Calu3 (cell line): Measurements from ENCODE around the gene LGMN. TPM values are rescaled to one million over a fixed set of nuclear protein-coding genes. Genes with fewer than 3 reads are reported as not detected.

ENCODE experiments used
- BruUV-seq: library from RNA; stranded (reverse); fragments of 400-500 nt; replicated peaks from 2 replicates; lab custom pipeline; 2021; lab: Mats Ljungman, UMichigan
- CTCF ChIA-PET: fragments of 300-600 bp; sonication (Branson Sonifier 250); formaldehyde crosslinking; loops from one replicate; lab custom pipeline; 2022; ENCODE audit warnings: antibody characterized with exemption; lab: Charles Lee
- DNase-seq: peaks from one replicate; pipeline ENCODE4 v3.0.0; 2022
- H3K27ac Mint-ChIP-seq: one replicate; pipeline ENCODE4 v1.8.0; 2022; ENCODE audit warnings: mixed read lengths; ENCODE audit not compliant: unreplicated experiment
- H3K27me3 Mint-ChIP-seq: one replicate; pipeline ENCODE4 v1.8.0; 2022; ENCODE audit warnings: mixed read lengths; ENCODE audit not compliant: unreplicated experiment
- H3K36me3 Mint-ChIP-seq: one replicate; pipeline ENCODE4 v1.8.0; 2022; ENCODE audit warnings: mild to moderate bottlenecking, moderate library complexity, mixed read lengths; ENCODE audit not compliant: insufficient read depth, unreplicated experiment
- H3K4me1 Mint-ChIP-seq: one replicate; pipeline ENCODE4 v1.8.0; 2022; ENCODE audit warnings: mild to moderate bottlenecking, low read depth, mixed read lengths; ENCODE audit not compliant: unreplicated experiment
- H3K4me3 Mint-ChIP-seq: one replicate; pipeline ENCODE4 v1.8.0; 2022; ENCODE audit warnings: mild to moderate bottlenecking, low read depth, moderate library complexity, mixed read lengths; ENCODE audit not compliant: unreplicated experiment
- H3K9me3 Mint-ChIP-seq: one replicate; pipeline ENCODE4 v1.8.0; 2022; ENCODE audit warnings: low read depth, mixed read lengths; ENCODE audit not compliant: unreplicated experiment
- CTCF ChIP-seq: fragments of 200-600 bp; IDR thresholded peaks from one replicate; pipeline ENCODE4 v1.8.0; 2022; ENCODE audit warnings: antibody characterized with exemption; ENCODE audit not compliant: unreplicated experiment
- intact Hi-C: fragments of 100-400 bp; cut with micrococcal nuclease; formaldehyde crosslinking; loops from one replicate; pipeline ENCODE4 v1.10.0; 2022; ENCODE audit not compliant: unreplicated experiment
- total RNA-seq: library from RNA; stranded (reverse); gene quantifications from 2 replicates; pipeline ENCODE4 v1.2.3, GENCODE V29; 2022

The LGMN gene
- total RNA-seq, 1 experiment from 2014 or later, result 64.9 TPM

DNA sequence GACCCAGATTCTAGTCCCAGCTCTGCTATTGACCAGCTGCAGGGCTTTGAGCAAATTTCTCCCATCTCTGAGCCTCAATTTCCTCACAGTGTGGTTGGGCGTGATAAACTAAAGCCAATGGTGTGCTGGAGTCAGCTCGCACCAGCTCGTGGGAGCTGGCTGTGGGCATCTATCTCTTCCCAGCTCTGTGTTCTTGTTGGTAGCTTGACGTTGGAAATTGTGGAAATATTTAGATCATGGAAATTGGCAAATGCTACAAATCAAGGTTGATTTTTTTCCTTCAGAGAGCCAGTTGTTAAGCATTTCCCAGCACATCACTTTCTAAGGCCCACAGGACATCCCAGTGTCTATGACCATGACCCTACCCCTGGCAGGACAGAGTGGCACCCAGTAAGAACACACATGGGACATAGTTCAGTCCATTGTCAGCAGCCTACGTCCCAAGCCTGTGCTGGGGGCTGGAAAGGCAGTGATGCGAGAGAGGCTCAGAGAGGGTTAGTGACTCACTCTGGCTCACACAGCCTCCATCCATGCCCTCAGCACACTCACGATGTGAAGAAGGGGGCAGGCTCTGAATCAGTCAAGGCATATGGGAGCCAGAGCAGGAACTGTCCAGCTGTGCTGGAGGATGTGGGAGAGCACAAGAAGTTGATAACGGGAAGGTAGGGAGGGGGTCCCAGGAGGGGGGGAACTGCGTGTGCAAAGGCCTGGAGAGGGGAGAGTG lies 77.6 kb downstream of the LGMN start:
- no peak for DNase-seq
- no peaks in the 10 kb centered on the region for H3K27me3 Mint-ChIP-seq
- H3K4me1 Mint-ChIP-seq, result no peaks in the 10 kb centered on the region
- no peak overlapping the region for H3K27ac Mint-ChIP-seq
- TF ChIP-seq CTCF, result no peak
- no peaks in the 10 kb centered on the region for H3K9me3 Mint-ChIP-seq
- intact Hi-C loops, result no loop called here
- CTCF ChIA-PET, result no interaction called here
- H3K36me3 Mint-ChIP-seq, result no peaks in the 10 kb centered on the region
- H3K4me3 Mint-ChIP-seq, result no peak overlapping the region
- no TSS peak for BruUV-seq

DNA sequence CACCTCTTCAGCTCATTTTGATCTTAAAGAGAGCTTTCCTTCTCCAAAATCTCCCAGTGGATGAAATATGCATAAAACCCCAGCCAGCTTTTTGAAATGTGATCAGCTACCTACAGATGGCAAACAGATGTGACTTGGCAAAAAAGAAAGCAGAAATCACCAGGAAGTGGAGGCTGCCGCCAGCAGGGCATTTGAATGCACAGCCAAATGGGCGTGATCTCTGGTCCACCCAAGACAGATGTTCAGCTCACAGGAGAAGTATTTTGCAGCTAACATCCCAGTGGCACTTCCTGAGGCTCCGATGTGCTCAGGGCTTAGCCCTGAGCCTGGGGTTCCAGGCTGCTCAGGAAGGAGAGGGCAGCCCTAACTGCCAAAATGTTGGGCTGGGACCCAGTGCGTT lies 78.3 kb downstream of the LGMN start:
- TF ChIP-seq CTCF, result no peak
- intact Hi-C loops, result no loop called here
- H3K27me3 Mint-ChIP-seq, result no peaks in the 10 kb centered on the region
- BruUV-seq, result no TSS peak
- DNase-seq, result no peak
- CTCF ChIA-PET, result no interaction called here
- H3K4me1 Mint-ChIP-seq, result no peaks in the 10 kb centered on the region
- no peak overlapping the region for H3K4me3 Mint-ChIP-seq
- H3K9me3 Mint-ChIP-seq, result no peaks in the 10 kb centered on the region
- no peak overlapping the region for H3K27ac Mint-ChIP-seq
- no peaks in the 10 kb centered on the region for H3K36me3 Mint-ChIP-seq

DNA sequence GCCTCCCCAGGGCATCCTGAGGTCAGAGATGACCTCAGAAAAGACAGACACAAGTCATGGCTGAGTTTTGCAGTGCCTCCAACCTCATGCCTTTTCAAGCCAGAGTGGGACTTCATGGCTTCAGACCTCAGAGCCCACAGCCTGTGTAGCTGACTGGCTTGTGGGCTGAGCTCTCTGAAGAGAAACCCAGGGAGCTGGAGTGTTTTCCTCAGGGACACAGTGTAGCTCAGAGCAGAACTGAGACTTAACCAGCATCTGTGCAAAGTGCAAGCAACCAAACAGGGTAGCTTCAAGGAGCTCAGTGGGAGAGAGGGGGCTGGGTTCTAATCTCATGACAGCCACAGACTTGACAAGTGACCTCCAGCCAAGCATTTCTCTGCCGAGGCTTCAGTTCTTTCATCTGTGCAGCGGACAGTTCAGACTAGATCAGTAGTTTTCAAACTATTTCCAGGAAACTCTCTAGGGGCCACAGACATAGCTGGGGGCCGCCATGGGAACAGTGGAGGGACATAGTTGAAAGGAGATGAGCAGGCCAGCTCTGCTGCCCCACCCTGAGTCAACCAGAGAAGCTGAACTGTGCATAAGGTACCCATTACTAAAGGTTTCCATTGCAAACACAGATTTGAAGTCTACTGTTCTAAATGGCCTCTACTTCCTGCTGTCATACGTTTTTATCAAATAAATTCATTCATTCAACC lies 80.0 kb downstream of the LGMN start:
- Mint-ChIP-seq H3K27ac (no peak overlapping the region), H3K4me1 (no peaks in the 10 kb centered on the region), H3K36me3 (no peaks in the 10 kb centered on the region), H3K9me3 (no peaks in the 10 kb centered on the region), H3K27me3 (no peaks in the 10 kb centered on the region), H3K4me3 (no peak overlapping the region)
- CTCF ChIA-PET, result no interaction called here
- DNase-seq, result no peak
- intact Hi-C loops, result no loop called here
- TF ChIP-seq CTCF, result no peak
- BruUV-seq, result no TSS peak

GRCh38 chr14:92666251-92666650 lies 82.2 kb downstream of the LGMN start:
- intact Hi-C loops, result no loop called here
- BruUV-seq, result no TSS peak

More at GRCh38 chr14:92666251-92666650, 82.2 kb downstream of the LGMN start:
- CTCF ChIA-PET, result no interaction called here
- no peak for DNase-seq
- no peaks in the 10 kb centered on the region for H3K4me1 Mint-ChIP-seq
- no peaks in the 10 kb centered on the region for H3K9me3 Mint-ChIP-seq
- no peaks in the 10 kb centered on the region for H3K27me3 Mint-ChIP-seq
- no peak for TF ChIP-seq CTCF
- H3K27ac Mint-ChIP-seq, result no peak overlapping the region
- H3K4me3 Mint-ChIP-seq, result no peak overlapping the region
- H3K36me3 Mint-ChIP-seq, result no peaks in the 10 kb centered on the region
